ENCODE data around the gene NUP153. TPM values are rescaled to one million over a fixed set of nuclear protein-coding genes. Genes with fewer than 3 reads are reported as not detected.

NUP153 gene
- total RNA-seq, 1 experiment from 2014 or later, result 39.6 TPM

Other genes with a start within 250 kb of the NUP153 start
- gene FAM8A1, start 106.6 kb downstream of the NUP153 start, total RNA-seq (2014; rRNA removed), result 9.4 and 13.4 TPM in 2 replicates